GM19324 (cell line): ENCODE data around the gene TEK.

ENCODE experiments used
- ATAC-seq: cut with Tn5 transposase; IDR thresholded peaks from one replicate; pipeline ENCODE4 v1.9.1; 2021; ENCODE audit warnings: mild to moderate bottlenecking, moderate library complexity; ENCODE audit not compliant: unreplicated experiment, low FRiP score

The TEK gene

GRCh38 chr9:27168951-27169350 lies 59.9 kb downstream of the TEK start:
- ATAC-seq: no peak

- ATAC-seq: no peak
Measured at GRCh38 chr9:27176971-27177370, 67.9 kb downstream of the TEK start.

DNA sequence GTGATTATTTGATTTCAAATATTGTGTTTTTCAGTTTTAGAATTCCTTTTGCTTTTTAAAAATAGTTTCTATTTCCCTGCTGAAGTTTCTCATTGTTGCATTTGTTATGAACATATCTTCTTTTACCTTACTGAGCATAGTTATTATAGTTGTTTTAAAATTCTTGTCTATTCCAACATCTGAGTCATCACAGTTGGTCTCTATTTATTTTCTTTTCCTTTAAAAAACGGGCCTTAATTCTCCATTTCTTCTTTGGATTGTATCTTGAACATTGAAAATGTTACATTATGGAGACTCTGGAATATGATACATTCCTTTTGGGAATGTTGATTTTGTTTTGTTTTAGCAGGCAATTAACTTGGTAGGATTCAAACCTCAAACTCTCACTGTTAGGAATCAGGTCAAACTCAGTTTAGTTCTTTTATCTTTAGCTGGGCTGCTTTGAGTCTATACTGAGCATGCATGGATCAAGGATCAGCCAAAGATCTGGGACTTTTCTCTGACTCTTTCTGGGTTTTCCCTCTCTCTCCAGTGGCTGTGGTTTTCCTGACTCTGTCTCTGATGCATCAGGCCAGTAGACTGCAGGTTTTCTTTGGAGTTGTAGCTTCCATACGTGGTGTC lies 70.3 kb downstream of the TEK start:
- ATAC-seq: no peak

- no peak for ATAC-seq
Measured at GRCh38 chr9:27181381-27181780, 72.4 kb downstream of the TEK start.

GRCh38 chr9:27182421-27182820 lies 73.4 kb downstream of the TEK start:
- ATAC-seq: no peak

DNA sequence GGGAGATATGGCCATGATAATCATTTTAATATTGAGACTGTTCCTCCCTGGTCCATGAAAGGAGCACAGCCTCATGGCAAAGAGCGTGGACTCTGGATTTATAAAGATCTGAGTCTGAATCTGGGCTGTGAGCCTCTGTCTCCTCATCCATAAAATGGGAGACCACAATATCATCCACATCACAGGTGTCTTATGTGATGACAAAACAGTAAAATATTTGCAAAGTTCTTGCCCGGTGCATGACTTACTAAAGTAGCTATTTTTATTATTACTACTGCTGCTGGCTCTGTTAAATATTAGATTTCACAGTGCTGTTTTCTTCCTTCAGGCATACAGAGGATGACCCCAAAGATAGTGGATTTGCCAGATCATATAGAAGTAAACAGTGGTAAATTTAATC lies 74.1 kb downstream of the TEK start:
- no peak for ATAC-seq

- no peak for ATAC-seq
Measured at GRCh38 chr9:27183701-27184100, 74.7 kb downstream of the TEK start.

- ATAC-seq: no peak
Measured at GRCh38 chr9:27184556-27185351, 75.7 kb downstream of the TEK start.

DNA sequence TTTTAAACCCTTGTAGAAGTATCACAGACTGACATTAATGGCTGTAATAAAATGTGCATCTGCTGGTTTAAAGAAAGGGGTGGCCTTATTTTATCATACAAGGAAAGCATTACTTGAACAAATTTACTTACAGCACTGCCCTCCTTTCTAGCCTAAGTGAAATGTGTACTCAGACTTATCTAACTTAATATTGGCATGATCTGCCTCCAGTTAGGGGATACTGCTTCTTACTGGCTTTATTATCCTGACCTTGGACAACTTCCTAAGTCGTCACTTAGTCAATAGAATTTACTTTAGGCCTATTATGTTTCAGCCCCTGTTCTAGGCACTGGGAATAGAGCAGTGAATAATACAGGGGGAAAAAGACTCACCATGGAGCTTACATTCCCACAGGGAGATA lies 79.4 kb downstream of the TEK start:
- ATAC-seq: no peak

DNA sequence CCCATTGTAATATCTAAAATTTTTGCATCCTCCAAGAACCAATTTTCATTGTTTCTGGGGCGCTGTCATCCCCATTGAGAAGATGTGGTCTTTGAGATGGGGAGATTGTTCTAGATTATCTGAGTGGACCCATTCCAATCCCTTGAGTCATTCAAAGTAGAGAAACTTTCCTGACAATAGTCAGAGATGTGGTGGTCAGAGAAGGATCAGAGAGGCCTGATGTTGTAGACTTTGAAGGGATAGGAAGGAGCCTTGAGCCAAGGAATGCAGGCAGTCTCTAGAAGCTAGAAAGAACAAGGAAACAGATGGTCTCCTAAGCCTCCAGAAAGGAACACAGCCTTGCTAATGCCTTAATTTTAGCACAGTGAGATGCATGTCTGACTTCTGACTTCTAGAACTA lies 80.4 kb downstream of the TEK start:
- ATAC-seq: no peak

GRCh38 chr9:27192291-27192960 lies 83.4 kb downstream of the TEK start:
- ATAC-seq: no peak

GRCh38 chr9:27193886-27194285 lies 84.9 kb downstream of the TEK start:
- ATAC-seq: no peak

DNA sequence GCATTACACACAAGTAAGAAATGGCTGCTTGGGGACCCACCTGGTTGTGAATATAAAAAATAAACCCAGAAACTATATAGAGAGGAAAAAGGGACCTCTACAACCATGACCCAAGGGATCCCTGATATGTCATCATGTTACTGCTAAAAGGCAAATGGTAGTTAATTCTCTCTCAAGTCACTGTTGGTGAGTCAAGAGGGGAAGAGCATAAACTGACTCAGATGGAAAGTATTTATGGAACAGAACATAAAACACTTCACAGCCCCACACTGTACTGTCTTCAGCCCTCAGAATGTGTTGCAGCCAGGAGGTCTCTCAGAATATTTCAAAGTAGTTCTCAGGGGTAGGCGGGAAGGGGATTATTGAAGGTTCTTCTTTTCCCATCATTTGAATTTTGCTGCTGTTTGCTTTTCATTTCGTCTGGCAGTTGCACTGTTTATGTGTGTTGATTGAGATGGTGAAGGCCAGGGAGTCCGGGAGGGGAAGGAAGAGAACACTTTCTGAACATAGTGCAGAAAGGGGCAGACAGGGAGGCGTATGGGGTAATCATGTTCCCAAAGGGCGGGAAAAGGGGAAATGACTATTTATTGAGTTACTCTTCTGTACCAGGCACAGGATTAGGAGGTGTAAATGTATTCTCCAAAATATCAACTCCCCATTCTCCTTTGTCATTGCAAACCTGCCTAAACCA lies 85.5 kb downstream of the TEK start:
- ATAC-seq: no peak

DNA sequence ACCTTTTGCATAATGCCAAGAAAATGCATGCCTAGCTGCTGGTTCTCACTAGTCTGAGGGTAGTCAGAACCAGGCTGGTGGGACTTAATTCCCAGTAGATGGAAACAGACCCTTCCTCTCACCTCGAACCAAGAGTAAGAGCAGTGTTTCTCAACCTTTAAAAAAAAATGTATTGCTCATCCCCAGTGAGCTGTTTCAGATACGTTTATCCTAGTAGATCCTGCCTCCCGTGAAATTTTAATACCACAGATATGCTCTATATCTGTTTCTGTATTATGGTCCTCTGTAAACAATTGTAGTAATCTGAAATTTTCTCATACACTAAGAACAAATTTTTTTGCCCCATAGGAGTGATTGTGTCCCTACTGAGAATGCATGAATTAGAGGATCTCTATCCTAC lies 86.2 kb downstream of the TEK start:
- ATAC-seq: no peak

DNA sequence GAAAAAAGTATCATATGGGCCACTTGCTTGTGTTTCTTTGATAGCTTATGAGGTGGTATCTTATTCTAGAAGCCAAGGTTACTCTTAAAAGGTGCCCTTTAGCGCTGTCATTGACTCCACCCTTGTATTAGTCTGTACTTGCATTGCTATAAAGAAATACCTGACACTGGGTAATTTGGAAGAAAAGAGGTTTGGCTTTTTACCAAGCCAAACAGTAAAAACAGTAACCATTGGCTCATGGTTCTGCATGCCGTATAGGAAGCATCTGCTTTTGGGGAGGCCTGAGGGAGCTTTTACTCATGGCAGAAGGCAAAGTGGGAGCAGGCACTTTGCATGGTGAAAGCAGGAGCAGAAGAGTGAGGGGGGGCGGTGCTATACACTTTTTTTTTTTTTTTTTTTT lies 87.4 kb downstream of the TEK start:
- ATAC-seq: no peak

GRCh38 chr9:27198190-27198589 lies 89.2 kb downstream of the TEK start:
- ATAC-seq: no peak

GRCh38 chr9:27202056-27202455 lies 93.0 kb downstream of the TEK start:
- no peak for ATAC-seq

GRCh38 chr9:27203783-27204182 lies 94.8 kb downstream of the TEK start:
- ATAC-seq: no peak

DNA sequence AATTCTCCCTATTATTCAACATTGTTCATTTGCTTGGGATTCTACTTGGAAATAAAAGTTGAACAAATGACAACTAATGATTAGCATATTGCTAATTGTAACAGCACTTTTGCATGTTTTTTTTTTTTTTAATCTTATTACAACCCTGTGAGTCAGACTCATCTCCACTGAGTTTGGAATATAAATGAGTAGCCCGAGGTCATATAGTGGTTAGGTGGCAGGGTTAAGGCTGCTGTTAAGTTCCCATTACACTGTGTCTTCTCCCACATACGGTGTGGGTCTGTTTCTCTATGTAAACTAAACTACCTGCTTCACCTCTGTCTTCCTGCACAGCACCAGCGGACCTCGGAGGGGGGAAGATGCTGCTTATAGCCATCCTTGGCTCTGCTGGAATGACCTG lies 95.6 kb downstream of the TEK start:
- ATAC-seq: no peak

- ATAC-seq: no peak
Measured at GRCh38 chr9:27205198-27205597, 96.2 kb downstream of the TEK start.

DNA sequence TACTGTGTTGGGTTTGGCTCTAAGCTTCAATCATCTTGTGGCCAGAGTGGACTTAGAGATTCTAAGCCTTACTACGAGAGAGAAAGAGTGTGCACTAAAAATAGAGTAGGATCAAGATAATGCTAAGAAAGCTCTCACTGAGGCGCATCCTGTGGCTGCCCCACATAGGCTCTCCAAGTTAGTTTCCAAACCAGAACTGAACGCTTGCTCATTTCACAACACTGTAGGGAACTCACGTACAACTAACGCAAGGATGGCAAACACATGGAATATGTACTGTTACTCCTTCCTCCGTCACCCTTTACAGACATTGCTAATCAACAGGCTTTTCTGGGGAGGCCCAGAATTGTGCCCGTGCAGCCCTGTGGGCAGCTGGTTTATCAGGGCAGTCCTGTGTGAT lies 97.0 kb downstream of the TEK start:
- no peak for ATAC-seq
